Endometrium (tissue), 2 donors: ENCODE measurements around the gene HJV.
A peak's percentile ranks its signal among the peaks of the same experiment; 100 is the strongest.
"Not testable (repeated sequence)": the region's sequence is repeated elsewhere in the genome, so short reads cannot be mapped to it uniquely, and the experiment has no call there.

ENCODE experiments used
- FAIRE-seq: peaks from 2 replicates; lab custom pipeline; 2012; peaks lifted over from hg19 to GRCh38; lab: Jason Lieb, UNC
- donor health status: control.
- donor health status: control.

HJV gene

GRCh38 chr1:146021622-146022402 is at the start of gene HJV:
Gene HJV, minus strand, starts transcription at chr1:146021735. Its CDS starts 1,504 bp downstream, at chr1:146020231.
- FAIRE-seq: no peak

DNA sequence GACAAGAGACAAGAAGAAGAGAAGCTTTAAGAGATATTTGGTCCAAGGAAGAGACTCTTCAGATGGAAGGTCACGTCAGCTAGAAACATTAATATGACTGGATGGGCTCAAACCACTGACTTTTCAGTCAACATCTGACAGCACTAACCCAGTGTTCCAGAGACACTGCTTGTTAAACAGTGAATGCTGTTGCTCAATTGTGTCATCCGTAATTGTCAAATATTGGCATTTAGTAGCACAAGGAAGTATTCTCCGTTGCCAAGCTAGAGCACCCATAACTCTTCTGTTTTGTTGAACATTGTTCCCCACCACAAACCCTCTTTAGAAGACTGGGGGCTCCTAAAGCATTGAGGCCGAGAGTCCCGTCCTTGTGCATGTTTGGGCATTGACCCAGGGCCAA is 37.6 kb upstream of the HJV start:
- not testable (repeated sequence) for FAIRE-seq

DNA sequence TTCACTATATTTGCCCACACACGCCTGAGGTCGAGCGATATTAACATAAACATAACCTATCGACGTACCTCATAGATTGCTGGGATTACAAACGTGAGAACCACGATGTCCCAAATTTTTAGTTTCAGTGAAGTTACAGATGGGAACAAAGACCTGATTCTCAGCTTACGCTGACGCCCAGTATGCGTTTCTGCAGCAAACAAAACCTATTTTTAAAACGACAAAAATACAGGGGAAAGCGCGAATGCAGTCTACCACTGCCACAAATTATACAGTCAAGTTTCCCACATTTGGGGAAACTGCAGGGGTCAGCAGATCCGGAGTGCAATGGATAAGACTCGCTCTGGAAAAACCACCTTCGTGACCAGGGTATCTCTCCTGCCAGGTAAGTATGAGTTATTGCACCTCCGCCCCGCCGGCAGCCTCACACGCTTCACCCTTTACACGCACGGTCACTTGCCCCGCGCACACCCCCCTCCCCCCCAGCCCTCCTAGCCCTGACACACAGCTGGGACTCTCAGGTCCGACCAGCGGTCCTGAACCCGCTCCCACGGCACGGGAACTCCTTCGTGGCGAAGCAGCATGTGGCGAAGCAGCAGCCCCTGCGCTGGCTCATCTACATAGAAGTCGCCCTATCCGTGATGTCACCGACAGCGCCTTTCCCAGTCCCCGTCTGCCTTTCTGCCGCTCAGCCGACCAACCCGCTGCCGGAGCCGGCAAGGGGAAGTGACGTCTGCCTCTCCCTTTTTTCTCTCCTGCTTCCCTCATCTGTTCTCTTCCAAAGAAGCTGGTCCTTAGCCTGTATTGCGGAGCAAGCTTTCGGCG is 30.5 kb upstream of the HJV start:
- peak; percentile 4 for FAIRE-seq

DNA sequence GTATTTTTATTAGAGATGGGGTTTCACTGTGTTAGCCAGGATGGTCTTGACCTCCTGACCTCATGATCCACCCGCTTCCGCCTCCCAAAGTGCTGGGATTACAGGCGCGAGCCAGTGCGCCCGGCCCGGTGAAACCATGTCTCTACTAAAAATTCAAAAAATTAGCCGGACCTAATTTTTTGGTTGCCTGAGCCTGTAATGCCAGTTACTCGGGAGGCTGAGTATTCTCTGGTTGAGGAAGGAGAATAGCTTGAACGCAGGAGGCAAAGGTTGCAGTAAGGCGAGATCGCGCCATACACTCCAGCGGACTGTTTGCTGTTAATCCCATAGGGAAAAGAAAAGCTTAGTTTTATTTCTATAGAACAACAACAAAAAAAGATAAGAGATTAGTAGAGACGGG is 29.9 kb upstream of the HJV start:
- FAIRE-seq: no peak

DNA sequence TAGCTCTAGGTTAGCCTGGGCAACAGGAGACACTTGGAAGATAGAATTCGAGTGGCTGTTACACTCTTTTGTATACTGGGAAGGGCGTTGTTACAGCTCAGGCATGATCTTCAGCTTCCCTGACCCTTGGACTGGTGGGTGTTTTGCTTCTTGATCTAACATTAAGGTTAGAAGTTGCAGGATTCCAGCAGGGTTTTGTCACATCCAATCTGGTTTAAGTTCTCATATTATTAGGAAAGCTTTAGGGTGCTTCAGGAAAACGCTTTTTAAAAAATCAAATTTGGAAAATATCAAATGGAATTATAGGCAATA is 29.1 kb upstream of the HJV start:
- FAIRE-seq: not testable (repeated sequence)

DNA sequence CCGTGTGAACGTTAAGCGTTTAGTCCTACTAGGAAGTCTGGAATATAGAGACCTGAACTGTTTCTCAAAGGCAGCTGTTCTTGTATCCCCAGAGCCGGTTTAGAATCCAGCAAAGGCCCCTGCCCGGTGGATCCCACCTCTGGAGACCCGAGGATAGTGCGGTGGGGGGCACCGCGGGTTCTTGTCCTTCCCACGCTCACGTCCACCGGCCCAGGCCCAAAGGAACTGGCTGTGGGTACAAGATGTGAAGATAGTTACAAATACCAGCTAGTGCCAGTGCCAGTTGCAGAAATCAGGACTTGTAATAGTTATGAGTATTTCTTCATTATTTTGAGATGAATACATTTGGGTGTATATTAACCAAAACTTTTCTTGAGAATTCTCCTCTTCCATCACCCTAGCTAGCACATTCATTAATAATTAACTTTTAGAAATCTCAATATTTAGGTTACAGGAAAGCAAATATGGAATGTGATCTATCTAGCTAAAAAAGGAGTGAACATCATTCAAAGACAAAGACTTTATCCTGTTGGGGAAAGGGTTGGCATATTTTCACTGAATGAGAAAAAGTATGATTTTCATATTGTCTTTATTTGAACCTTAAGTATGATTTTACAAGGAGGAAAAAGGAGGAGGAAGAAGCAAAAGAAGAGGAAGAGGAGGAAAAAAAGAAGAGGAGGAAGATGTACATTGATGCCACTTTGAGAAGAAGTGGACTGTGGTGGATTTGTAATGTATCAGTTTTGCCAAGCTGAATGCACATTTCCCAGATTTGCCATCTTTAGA is 28.5 kb upstream of the HJV start:
- FAIRE-seq: not testable (repeated sequence)

DNA sequence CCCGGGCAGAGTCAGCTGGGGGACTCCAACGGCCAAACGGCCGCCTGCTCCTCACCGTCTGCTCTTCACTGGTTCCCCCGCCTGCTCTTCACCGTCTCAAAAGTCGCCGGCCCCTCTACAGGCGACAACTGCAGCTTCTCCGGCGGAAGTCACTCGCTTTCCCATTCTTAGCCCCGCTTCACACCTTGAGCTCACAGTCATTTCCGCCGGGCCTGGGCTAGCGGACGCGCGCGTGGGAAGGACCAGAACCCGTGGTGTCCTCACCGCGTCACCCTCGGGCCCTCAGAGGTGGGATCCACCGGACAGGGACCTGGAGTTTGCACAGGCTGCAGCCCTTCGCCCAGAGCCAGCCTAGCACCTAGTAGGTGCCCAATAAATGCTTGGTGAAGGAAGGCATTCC is 27.9 kb upstream of the HJV start:
- FAIRE-seq: no peak

- FAIRE-seq: not testable (repeated sequence)
These were observed 27.1 kb upstream of the HJV start for GRCh38 chr1:146048514-146049115.

DNA sequence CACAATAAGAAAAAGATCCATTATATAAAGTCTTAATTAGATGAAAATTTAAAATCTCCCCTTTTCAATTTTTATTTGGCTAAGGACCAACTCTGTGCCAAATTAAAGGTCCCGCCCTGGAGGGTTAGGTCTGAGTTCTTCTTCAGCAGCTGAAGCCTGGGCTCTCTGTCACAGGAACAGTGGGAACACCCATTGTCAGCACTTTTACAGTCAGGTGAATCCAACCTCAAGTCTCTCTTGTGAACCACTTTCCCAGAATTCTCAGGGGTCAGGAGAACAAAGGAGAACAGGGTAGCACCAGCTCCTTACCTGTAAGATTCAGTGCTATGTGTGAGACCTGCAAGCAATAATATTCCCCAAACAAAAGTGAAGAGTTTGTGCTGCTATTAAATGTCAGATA is 25.1 kb upstream of the HJV start:
- no peak for FAIRE-seq

DNA sequence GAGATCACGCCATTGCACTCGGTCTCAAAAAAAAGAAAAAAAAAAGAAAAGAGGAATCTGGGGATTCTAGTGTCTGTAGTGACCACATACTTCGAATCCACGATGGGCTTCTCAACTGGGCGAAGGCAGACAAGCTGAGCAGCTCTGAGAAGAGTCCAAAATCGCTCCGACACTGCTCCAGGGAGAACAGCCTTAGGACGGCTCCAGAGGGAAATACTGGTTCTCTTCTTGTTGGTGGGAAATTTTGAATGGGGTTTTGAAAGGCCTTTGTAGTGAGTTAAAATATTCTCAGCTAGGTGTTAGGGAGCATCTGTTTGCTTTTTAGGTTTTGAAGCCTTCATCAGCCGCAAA is 18.3 kb upstream of the HJV start:
- no peak for FAIRE-seq

GRCh38 chr1:146036965-146037646 is 15.6 kb upstream of the HJV start:
- no peak for FAIRE-seq

DNA sequence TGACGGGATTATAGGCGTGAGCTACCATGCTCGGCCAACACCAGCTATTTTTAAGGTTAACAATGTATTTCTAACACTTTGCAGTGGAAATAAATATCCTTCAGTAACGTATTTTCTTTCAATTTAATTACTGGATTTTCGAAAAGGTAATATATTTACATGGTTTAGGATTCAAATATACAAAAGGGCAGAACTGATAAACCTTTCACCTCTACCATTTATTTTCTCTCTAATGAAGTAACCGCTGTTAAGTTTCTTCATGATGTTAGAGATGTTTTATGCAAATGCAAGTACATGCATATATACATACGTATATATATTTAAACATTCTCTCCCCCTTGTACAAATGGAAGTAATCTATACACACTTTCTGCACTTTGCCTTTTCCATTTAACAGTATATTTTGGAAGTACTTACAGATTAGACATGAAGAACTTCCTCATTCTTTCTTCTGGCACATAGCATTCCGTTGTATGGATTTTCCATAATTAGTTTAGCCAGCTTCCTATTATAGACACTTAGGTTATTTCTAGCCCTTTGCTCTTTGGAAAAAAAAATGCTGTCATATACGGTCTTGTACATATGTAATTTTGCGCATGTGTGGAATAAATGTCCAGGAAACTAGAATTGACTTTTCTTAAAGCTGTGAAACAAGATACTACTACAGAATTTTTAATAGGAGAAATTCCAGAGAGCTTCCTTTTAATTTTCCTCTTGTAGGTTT is 14.9 kb upstream of the HJV start:
- no peak for FAIRE-seq

DNA sequence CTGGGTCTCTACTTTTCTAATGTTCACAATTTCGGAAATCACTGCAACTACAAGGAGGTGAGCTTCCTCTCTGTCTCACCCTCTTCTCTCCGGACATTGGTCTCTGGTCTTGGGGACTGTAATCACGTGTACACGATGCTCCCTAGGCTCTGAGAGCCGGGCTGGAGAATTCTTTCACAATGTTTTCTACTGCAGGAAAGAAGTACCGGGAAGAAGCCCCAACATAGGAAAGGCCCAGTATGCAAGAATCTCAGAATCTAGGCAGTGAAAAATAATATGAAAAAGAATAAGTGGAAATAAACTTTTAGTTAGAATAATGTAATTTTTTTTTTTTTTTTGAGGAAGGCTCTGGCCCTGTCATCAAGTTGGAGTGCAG is 13.5 kb upstream of the HJV start:
- no peak for FAIRE-seq

GRCh38 chr1:146032631-146033219 is 11.2 kb upstream of the HJV start:
- FAIRE-seq: no peak

GRCh38 chr1:146031476-146031875 is 9.9 kb upstream of the HJV start:
- FAIRE-seq: no peak

GRCh38 chr1:146029117-146029516 is 7.6 kb upstream of the HJV start:
- FAIRE-seq: no peak

DNA sequence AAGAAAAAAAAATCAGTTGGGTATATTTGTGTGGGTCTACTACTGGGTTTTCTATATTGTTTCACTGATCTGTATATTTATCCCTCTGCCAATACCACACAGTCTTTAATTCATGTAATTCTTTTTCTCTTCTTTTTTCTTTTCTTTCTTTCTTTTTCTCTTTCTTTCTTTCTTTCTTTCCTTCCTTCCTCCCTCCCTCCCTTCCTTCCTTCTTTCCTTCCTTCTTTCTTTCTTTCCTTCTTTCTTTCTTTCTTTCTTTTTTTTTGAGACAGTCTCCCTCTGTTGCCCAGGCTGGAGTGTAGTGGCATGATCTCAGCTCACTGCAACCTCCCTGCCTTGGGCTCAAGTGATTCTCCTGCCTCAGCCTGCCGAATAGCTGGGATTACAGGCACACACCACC is 5.1 kb upstream of the HJV start:
- not testable (repeated sequence) for FAIRE-seq

DNA sequence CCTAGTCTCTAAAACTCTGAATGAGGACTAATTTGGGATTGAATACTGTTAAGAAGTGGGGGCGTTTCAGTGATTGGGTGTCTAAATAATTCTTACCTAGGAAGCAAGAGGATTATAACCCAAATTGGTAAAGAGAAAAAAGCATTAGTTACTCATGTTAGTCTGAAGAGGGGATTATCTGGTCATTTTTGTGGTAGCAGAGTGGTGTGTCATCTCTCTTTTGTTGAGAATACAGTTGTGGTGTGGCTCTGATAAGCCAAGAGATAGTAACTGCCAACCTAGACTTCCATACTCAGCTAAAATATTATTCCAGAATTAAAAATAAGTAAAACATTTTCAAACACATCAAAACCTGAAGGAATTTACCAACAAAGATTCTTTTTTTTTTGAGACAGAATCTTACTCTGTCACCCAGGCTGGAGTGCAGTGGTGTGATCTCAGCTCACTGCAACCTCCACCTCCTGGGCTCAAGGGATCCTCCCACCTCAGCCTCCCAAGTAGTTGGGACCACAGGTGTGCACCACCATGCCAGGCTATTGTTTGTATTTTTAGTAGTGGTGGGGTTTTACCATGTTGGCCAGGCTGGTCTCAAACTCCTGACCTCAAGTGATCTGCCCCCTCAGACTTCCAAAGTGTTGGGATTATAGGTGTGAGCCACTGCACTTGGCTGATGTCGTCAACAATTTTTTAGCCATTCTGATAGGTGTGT is 4.4 kb upstream of the HJV start:
- FAIRE-seq: not testable (repeated sequence)

GRCh38 chr1:146022403-146023127 is 1.0 kb upstream of the HJV start:
- no peak for FAIRE-seq

GRCh38 chr1:146021050-146021445 is 487 bp downstream of the HJV start:
- FAIRE-seq: no peak
